Activated naive CD4-positive, alpha-beta T cell treated with anti-CD3 and anti-CD28 coated beads, Interleukin-2, amount 10 ng/mL, durations not matched to agents 7 days and 5 days (primary cell): ENCODE measurements around the gene CTU2.

Experiments used
- CTCF ChIA-PET: fragments of 350-600 bp; sonication (Branson Sonifier 250); formaldehyde crosslinking; loops from one replicate; lab custom pipeline; 2021; ENCODE audit warnings: antibody characterized with exemption; lab: Charles Lee
- DNase-seq: peaks from one replicate; pipeline ENCODE4 v3.0.0-alpha.2; 2020
- H3K27ac Mint-ChIP-seq: one replicate; pipeline ENCODE4 v1.8.0; 2021; ENCODE audit warnings: mild to moderate bottlenecking, moderate library complexity, mixed read lengths
- H3K27me3 Mint-ChIP-seq: one replicate; pipeline ENCODE4 v1.8.0; 2021; ENCODE audit warnings: mild to moderate bottlenecking, mixed read lengths
- H3K36me3 Mint-ChIP-seq: one replicate; pipeline ENCODE4 v1.8.0; 2021; ENCODE audit warnings: mixed read lengths
- H3K4me1 Mint-ChIP-seq: one replicate; pipeline ENCODE4 v1.8.0; 2021; ENCODE audit warnings: mixed read lengths
- H3K4me3 Mint-ChIP-seq: one replicate; pipeline ENCODE4 v1.8.0; 2021; ENCODE audit warnings: mild to moderate bottlenecking, moderate library complexity, mixed read lengths
- H3K9me3 Mint-ChIP-seq: one replicate; pipeline ENCODE4 v1.8.0; 2021; ENCODE audit warnings: mixed read lengths

Gene CTU2

DNA sequence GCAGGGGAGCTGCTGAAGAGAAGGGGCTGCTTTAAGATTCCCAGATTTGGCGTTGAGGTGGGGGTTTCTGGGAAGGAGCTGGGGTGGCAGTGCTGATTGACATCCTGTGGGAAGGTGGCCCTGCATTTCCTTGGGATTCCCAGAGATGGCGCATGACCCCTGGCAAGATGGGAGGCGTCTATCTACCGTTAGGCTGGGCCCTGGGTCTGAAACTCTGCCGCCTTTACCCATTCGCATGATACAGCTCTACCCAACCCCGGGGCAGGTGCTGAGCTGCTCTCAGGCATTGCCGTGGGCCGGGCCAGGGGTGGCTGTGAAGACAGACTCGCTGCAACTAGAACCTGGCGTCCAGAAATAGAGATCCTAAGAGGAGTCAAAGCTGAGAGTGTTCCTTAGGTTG is 33.5 kb upstream of the CTU2 start:
- Mint-ChIP-seq H3K27me3 (no peaks in the 10 kb centered on the region), H3K27ac (no peak overlapping the region), H3K36me3 (peaks cover 19% of the 10 kb centered on the region), H3K4me3 (no peak overlapping the region), H3K4me1 (no peaks in the 10 kb centered on the region), H3K9me3 (no peaks in the 10 kb centered on the region)
- DNase-seq, result no peak
- CTCF ChIA-PET, result no interaction called here

GRCh38 chr16:88673716-88674379 is 32.5 kb upstream of the CTU2 start:
- no peaks in the 10 kb centered on the region for H3K9me3 Mint-ChIP-seq
- no peak overlapping the region for H3K27ac Mint-ChIP-seq
- H3K27me3 Mint-ChIP-seq, result no peaks in the 10 kb centered on the region
- H3K4me1 Mint-ChIP-seq, result no peaks in the 10 kb centered on the region
- CTCF ChIA-PET, result no interaction called here
- peaks cover 17% of the 10 kb centered on the region for H3K36me3 Mint-ChIP-seq
- DNase-seq, result no peak
- H3K4me3 Mint-ChIP-seq, result no peak overlapping the region

- H3K27ac Mint-ChIP-seq, result no peak overlapping the region
- no peak for DNase-seq
- H3K9me3 Mint-ChIP-seq, result no peaks in the 10 kb centered on the region
- H3K4me3 Mint-ChIP-seq, result no peak overlapping the region
- peaks cover 13% of the 10 kb centered on the region for H3K4me1 Mint-ChIP-seq
- CTCF ChIA-PET, result no interaction called here
- H3K27me3 Mint-ChIP-seq, result no peaks in the 10 kb centered on the region
- H3K36me3 Mint-ChIP-seq, result peaks cover 26% of the 10 kb centered on the region
Measured at GRCh38 chr16:88676502-88677242, 29.6 kb upstream of the CTU2 start.

- Mint-ChIP-seq H3K4me3 (no peak overlapping the region), H3K27me3 (no peaks in the 10 kb centered on the region), H3K36me3 (peaks cover 29% of the 10 kb centered on the region), H3K9me3 (no peaks in the 10 kb centered on the region), H3K4me1 (peaks cover 22% of the 10 kb centered on the region), H3K27ac (no peak overlapping the region)
- DNase-seq, result no peak
- CTCF ChIA-PET, result no interaction called here
Measured at GRCh38 chr16:88677721-88678120, 28.6 kb upstream of the CTU2 start.

DNA sequence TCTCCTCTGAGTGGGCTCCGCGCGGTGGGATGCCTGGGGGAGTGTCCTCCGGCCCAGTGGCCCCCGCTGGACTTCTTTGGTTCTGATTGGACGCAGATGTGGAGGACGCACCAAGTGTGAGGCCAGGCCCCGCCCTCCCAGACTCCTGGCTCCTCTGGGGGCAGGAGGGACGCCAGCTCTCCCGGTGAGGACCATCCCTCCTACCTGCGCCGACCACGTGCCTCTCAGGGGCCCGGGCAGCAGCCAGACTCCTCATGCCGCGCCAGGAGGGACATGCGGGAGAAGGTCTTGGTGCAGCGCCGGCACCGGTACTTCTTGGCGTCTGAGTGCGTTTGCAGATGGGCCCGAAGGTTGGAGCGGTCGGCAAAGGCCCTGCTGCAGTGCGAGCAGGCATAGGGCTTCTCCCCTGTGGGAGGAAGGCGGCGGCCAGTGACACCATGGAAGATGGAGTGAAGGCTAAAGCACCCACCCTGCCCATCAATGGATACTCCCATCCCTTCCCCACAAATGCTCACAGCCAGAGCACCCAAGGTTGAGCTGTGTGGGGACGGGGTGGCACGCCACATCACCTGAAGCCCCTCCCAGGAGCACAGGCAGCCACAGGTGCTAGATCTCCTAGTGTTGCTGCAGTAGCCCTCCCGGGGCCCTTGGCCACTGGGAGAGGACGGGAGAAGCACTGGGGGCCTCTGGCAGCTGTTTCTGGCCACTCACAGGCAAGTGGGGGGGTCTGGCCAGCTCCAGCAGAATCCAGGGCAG is 27.9 kb upstream of the CTU2 start:
- no peak for DNase-seq
- Mint-ChIP-seq H3K9me3 (no peaks in the 10 kb centered on the region), H3K36me3 (peaks cover 29% of the 10 kb centered on the region), H3K4me3 (no peak overlapping the region), H3K27ac (no peak overlapping the region), H3K27me3 (no peaks in the 10 kb centered on the region), H3K4me1 (peaks cover 26% of the 10 kb centered on the region)
- CTCF ChIA-PET, result no interaction called here

DNA sequence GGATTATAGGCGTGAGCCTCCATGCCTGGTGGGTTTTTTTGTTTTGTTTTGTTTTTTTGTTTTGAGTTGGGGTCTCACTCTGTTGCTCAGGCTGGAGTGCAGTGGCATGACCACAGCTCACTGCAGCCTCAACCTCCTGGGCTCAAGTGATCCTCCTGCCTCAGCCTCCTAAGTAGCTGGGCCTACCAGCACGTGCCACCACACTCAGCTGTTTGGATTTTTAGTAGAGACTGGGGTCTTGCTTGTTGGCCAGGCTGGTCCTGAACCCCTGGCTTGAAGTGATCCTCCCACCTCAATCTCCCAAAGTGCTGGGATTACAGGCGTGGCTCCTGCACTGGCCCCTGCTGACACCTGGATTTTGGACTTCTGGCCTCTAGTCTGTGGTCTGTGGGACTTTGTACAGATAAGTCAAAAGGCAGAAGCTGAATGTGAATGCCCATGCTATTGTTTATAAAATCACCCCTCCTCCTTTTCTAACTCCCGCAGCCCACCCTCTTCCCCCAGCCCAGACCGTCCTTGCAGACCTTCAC is 25.7 kb upstream of the CTU2 start:
- Mint-ChIP-seq H3K36me3 (peaks cover 36% of the 10 kb centered on the region), H3K27me3 (no peaks in the 10 kb centered on the region), H3K4me1 (peaks cover 46% of the 10 kb centered on the region), H3K27ac (peak overlapping the region; percentile 95), H3K4me3 (peak overlapping the region; percentile 69), H3K9me3 (no peaks in the 10 kb centered on the region)
- DNase-seq, result no peak
- CTCF ChIA-PET, result interaction anchor here (0.7 to 1.4 kb wide), 5 partner anchors 10 to 101 kb away, joined by 3 to 5 read pairs (median 3); no protein-coding TSS in a partner anchor

DNA sequence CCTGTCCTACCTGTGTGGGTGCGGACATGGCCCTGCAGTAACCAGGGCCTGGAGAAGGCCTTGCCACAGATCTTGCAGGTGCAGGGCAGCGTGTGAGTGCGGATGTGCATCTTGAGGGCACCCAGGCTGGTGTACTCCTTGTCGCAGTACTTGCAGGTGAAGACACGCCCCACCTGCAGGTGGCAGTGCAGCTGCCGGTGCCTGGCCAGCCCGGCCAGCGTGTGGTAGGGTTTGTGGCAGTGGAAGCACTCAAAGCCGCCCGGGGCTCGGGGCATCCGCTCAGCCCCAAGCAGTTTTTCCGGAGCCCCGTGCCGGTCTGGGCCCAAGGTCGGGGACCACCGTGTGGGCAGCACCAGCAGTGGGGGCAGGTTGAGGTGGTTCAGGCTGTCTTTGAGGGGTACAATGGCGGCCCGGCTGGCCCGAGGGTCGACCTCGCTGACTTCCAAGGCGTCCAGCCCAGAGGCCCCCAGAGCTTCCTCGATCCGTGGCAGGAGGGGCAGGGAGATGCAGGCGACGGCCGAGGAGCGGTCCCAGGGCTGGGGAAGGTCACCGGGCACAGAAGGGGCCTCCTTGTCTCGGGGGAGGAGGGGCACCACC is 25.1 kb upstream of the CTU2 start:
- H3K27ac Mint-ChIP-seq, result peak overlapping the region; percentile 95
- peaks cover 46% of the 10 kb centered on the region for H3K4me1 Mint-ChIP-seq
- CTCF ChIA-PET, result interaction anchor here (1.0 to 1.3 kb wide), 5 partner anchors 10 to 100 kb away, joined by 3 to 8 read pairs (median 5); no protein-coding TSS in a partner anchor
- H3K9me3 Mint-ChIP-seq, result no peaks in the 10 kb centered on the region
- no peaks in the 10 kb centered on the region for H3K27me3 Mint-ChIP-seq
- peak overlapping the region; percentile 69 for H3K4me3 Mint-ChIP-seq
- peak; percentile 72 for DNase-seq
- H3K36me3 Mint-ChIP-seq, result peaks cover 34% of the 10 kb centered on the region

GRCh38 chr16:88681709-88682451 is 24.4 kb upstream of the CTU2 start:
- H3K27me3 Mint-ChIP-seq, result peaks cover 3% of the 10 kb centered on the region
- peak; percentile 83 for DNase-seq
- H3K36me3 Mint-ChIP-seq, result peaks cover 34% of the 10 kb centered on the region
- H3K4me3 Mint-ChIP-seq, result peak overlapping the region; percentile 69
- CTCF ChIA-PET, result interaction anchor here (0.6 to 1.3 kb wide), 5 partner anchors 11 to 112 kb away, joined by 3 to 8 read pairs (median 4); partner anchors contain the start of gene ZC3H18
- peaks cover 50% of the 10 kb centered on the region for H3K4me1 Mint-ChIP-seq
- peak overlapping the region; percentile 95 for H3K27ac Mint-ChIP-seq
- no peaks in the 10 kb centered on the region for H3K9me3 Mint-ChIP-seq

GRCh38 chr16:88684569-88685155 is 21.6 kb upstream of the CTU2 start:
- Mint-ChIP-seq H3K4me1 (peaks cover 74% of the 10 kb centered on the region), H3K27me3 (peaks cover 13% of the 10 kb centered on the region), H3K36me3 (peaks cover 26% of the 10 kb centered on the region), H3K9me3 (no peaks in the 10 kb centered on the region), H3K27ac (peak overlapping the region; percentile 82), H3K4me3 (peak overlapping the region; percentile 83)
- DNase-seq, result no peak
- CTCF ChIA-PET, result interaction anchor here (1.2 to 1.6 kb wide), 4 partner anchors 14 to 21 kb away, joined by 4 to 5 read pairs (median 4); no protein-coding TSS in a partner anchor

- Mint-ChIP-seq H3K4me3 (peak overlapping the region; percentile 83), H3K27me3 (peaks cover 13% of the 10 kb centered on the region), H3K4me1 (peaks cover 78% of the 10 kb centered on the region), H3K27ac (peak overlapping the region; percentile 77), H3K36me3 (peaks cover 24% of the 10 kb centered on the region), H3K9me3 (no peaks in the 10 kb centered on the region)
- peak; percentile 75 for DNase-seq
- CTCF ChIA-PET, result interaction anchor here (0.7 to 1.6 kb wide), 5 partner anchors 15 to 115 kb away, joined by 3 to 5 read pairs (median 4); partner anchors contain the start of gene ZC3H18
Measured at GRCh38 chr16:88685156-88686061, 20.9 kb upstream of the CTU2 start.

DNA sequence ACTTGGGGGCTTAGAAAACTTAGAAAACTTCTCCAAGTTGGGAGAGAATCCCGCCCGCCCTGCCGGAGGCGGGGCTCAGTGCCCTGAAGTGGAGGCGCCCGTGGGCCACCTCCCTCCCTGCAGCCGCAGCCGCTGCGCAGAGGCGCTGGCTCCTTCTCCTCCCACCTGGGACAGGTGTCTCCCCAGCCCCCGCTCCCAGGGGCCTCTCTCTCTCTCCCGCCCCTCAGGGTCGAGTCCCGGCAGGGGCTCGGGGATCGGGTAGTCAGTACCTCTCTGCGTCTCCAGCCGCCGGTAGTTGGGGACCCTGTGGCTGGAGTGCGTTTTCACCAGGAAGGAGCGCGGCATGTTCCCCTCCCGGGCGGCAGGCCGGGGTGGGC is 20.3 kb upstream of the CTU2 start:
- H3K27ac Mint-ChIP-seq, result peak overlapping the region; percentile 52
- DNase-seq, result no peak
- H3K4me3 Mint-ChIP-seq, result peak overlapping the region; percentile 83
- no peaks in the 10 kb centered on the region for H3K9me3 Mint-ChIP-seq
- CTCF ChIA-PET, result interaction anchor here (1.4 to 1.6 kb wide), 2 partner anchors 16 to 22 kb away, joined by 4 to 5 read pairs; no protein-coding TSS in a partner anchor
- peaks cover 13% of the 10 kb centered on the region for H3K27me3 Mint-ChIP-seq
- peaks cover 80% of the 10 kb centered on the region for H3K4me1 Mint-ChIP-seq
- peaks cover 20% of the 10 kb centered on the region for H3K36me3 Mint-ChIP-seq
